LNCAP (cell line): ENCODE measurements around the gene LPP.

ENCODE experiments used
- TF ChIP-seq, protein P1 (sequence below): fragments of 450-650 bp; IDR thresholded peaks from 2 replicates; pipeline ENCODE4 v1.5.1; 2017; ENCODE audit warnings: mild to moderate bottlenecking

LPP gene

GRCh38 chr3:188274249-188274915 lies 120.4 kb downstream of the LPP start:
- TF ChIP-seq, protein P1, sequence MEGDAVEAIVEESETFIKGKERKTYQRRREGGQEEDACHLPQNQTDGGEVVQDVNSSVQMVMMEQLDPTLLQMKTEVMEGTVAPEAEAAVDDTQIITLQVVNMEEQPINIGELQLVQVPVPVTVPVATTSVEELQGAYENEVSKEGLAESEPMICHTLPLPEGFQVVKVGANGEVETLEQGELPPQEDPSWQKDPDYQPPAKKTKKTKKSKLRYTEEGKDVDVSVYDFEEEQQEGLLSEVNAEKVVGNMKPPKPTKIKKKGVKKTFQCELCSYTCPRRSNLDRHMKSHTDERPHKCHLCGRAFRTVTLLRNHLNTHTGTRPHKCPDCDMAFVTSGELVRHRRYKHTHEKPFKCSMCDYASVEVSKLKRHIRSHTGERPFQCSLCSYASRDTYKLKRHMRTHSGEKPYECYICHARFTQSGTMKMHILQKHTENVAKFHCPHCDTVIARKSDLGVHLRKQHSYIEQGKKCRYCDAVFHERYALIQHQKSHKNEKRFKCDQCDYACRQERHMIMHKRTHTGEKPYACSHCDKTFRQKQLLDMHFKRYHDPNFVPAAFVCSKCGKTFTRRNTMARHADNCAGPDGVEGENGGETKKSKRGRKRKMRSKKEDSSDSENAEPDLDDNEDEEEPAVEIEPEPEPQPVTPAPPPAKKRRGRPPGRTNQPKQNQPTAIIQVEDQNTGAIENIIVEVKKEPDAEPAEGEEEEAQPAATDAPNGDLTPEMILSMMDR, result no peak

- TF ChIP-seq, protein P1, result no peak
These were observed 122.4 kb downstream of the LPP start for GRCh38 chr3:188276375-188276774.

DNA sequence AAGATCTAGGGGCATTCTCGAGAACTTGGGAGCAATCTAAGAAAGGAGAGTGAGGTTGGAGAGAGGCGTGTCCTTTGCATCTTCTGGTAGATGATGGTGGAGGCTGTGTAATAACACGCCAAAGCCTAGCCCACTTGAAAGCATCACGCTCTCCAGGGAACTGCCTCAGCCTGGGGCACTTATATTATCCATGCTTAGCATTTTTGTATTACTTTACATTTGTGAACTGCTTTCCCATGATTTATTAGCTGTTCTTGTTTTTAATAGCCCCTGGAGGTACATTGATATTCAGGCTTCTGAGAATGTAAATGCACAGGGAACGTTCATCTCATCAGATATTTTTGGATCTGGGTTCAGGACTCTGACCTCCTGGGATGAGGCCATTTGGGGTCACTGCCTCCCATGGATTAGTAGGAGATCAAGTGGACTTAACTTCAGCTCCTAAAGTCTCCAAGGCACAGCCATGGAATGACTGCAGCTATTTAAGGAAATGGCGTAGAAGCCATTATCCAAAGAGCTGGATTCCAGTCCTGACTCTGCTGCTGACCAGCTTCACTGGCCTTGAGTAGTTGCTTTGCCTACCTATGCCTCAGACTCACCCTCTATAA lies 124.9 kb downstream of the LPP start:
- TF ChIP-seq, protein P1, result no peak

GRCh38 chr3:188279502-188280335 lies 125.8 kb downstream of the LPP start:
- TF ChIP-seq, protein P1, result peak; percentile 14; the same call in 1 of the 2 replicates

DNA sequence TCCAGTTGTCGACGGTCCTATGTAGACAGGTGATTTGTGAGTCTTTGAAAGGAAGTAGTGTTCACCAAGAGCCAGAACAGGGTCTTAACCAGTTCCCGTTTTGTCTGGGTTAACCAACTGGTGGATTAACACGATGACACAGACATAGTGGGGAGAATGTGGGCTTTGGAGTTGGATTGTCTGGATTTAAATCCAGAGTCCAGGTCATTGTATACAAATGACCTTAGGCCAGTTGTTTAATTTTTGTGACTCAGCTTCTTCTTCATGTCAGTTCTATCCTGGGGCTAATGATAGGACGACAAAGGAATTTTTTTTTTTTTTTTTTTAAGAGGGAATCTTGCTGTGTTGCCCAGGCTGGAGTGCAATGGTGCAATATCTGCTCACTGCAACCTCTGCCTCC lies 126.7 kb downstream of the LPP start:
- TF ChIP-seq, protein P1, result no peak

DNA sequence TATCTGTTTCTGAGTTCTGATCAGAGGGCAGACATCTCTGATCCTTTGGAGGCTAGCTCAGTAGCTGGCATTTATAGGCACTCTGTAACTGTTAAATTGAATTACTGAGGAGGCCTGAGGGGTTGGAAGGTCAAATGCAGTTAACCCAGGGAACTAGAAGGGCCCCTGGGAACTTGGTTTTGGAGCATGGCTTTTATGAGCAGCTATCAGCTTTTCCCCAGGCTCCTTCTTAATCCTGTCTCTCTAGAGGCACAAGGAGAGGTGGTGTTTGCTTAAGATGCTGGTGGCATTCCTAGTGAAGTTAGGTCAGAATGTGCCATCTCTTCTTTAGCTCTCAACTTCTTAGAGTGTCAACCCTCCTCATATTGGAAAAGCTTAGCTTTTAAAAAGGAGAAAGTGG lies 128.9 kb downstream of the LPP start:
- TF ChIP-seq, protein P1, result no peak

DNA sequence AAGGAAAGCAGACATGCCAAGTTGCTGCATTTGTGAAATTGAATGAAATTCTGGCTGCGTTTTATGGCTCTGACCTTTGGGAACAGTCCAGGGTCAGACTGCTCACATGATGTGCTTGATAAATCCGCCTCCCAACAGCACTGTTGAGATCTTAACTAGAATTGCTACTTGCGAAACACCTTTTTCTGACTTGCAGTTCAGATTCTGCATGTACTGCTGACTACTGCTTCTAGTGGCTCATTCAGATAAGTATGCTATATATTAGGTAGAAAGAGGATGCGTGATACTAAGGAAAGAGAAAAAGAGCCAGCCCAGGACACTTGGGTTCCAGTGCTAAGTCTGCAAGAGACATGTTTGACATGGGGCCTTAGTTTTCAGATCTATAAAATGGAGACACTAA lies 129.4 kb downstream of the LPP start:
- TF ChIP-seq, protein P1, result peak; percentile 34; the same call in 1 of the 2 replicates
